ENCODE measurements around the gene PTDSS2.

Gene PTDSS2

GRCh38 chr11:471468-472145, 21.5 kb downstream of the PTDSS2 start:
- DNase-seq, result no peak

DNA sequence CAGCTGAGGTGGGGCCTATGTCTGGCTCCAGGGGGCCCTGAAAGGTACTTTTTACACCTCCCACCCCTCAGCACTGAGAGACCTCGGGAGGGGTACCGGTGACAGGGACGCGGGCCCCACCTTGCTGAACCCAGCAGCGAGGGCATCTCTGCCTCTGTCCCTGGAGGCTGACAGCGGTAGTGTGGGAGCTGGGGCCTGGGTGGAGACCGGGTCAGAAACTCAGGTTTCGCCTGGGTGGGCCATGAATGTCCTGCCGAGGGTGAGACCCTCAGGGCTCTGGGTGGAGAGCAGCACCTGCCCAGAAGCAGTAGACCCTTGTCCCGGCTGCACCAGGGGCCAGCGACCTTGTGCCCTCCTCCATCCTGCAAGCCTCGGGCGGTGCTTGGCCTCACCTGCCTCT, 22.2 kb downstream of the PTDSS2 start:
- DNase-seq, result no peak

GRCh38 chr11:472816-473215, 22.7 kb downstream of the PTDSS2 start:
- no peak for DNase-seq

DNA sequence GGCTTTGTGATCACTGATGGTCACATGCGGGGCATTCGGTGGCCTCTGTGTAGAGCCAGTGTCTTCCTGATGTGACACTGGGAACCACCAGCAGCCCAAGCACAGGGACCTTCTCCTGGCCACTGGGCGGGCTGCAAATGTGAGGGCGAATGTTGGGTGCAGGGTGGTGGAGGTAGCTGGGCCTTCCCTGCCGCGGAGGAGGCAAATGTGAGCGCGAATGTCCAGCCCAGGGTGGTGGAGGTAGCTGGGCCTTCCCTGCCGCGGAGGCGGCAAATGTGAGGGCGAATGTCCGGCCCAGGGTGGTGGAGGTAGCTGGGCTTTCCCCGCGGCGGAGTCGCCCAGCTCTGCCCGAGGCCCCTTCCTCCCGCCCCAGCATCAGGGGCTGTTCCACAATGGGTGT, 23.3 kb downstream of the PTDSS2 start:
- DNase-seq, result no peak

GRCh38 chr11:473962-474785, 24.1 kb downstream of the PTDSS2 start:
- no peak for DNase-seq

GRCh38 chr11:474914-475506, 24.9 kb downstream of the PTDSS2 start:
- no peak for DNase-seq

GRCh38 chr11:475941-476340, 25.9 kb downstream of the PTDSS2 start:
- no peak for DNase-seq

DNA sequence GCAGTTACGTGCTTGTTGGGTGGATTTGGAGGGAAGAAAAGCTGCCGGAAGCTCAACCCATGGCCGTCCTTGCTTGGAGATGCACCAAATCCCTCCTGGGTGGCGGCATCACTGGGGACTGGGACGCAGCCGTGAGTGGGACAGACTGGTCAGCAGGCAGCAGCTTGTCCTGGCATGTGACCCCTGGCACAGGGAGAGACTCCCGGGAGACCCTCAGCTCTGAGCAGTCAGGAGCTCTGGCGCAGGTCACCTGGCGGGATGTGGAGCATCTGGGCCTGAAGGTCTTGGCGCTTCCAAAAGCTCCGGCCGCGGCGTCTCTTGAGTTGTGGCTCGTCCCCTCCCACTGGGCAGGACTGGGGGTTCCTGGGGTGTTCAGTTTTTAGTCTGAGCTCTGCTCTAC, 26.3 kb downstream of the PTDSS2 start:
- no peak for DNase-seq

GRCh38 chr11:477052-477715, 27.1 kb downstream of the PTDSS2 start:
- no peak for DNase-seq

GRCh38 chr11:479311-479710, 29.2 kb downstream of the PTDSS2 start:
- DNase-seq, result no peak

- DNase-seq, result no peak
Observed at GRCh38 chr11:484616-485015, 34.5 kb downstream of the PTDSS2 start.

DNA sequence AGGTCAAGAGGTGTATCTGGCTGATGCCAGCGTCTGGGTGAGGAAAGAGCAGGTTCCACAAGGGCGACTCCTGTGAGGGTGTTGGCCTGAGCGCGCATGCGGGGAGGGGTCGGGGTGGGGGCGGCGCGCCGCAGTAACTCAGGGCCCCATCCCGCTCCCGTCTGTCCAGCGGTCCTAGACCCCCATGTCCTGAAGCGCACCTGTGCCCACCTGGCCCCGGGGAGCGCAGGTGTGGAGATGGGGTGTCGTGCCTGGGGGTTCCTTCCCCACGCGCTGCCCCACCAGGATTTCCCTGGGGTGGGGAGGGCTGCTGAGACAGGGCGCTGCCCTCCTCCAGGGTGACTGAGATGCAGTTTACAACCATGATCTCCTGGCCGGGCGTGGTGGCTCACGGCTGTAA, 36.1 kb downstream of the PTDSS2 start:
- DNase-seq, result no peak

DNA sequence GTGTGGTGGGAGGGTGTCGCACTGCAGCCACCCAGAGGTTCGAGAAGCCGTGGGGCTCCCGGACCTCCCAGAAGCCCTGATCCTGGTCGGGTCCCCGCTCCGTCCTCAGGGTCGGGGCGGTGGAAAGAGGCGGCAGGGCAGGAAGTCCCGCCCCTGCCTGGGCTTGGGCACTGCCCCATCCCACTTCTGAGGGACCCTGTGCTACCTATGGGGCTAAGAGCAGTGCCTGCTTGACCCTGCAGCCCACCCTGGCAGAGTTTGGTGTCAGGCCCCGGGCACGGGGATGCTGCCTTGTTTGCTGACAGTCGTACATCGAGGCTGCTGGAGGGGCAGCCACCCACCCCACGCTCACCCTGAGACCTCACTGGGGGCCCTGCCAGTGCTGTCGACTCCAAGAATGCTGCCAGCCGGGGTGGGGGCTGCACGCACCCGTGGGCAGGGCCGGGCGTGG, 37.5 kb downstream of the PTDSS2 start:
- no peak for DNase-seq

GRCh38 chr11:488062-488461, 38.0 kb downstream of the PTDSS2 start:
- no peak for DNase-seq

DNA sequence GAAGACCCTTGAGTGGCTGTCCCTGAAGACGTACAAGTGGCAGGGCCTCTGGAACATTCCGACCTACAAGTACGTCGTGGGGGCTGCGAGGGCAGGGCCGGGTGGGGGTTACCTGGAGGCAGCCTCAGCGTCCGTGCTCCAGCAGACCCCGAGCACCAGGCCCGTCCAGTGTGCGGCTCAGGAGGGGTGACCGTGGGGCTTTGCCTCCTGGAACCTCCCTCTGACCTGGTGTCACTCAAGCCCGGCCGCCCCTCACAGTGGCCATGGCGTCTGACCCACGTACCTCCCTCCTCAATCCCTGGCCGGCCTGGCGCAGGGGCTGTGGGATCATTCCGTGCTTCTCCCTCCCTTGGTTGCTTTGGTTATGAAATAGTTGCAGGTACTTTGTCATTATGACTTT, 38.5 kb downstream of the PTDSS2 start:
- DNase-seq, result no peak

DNA sequence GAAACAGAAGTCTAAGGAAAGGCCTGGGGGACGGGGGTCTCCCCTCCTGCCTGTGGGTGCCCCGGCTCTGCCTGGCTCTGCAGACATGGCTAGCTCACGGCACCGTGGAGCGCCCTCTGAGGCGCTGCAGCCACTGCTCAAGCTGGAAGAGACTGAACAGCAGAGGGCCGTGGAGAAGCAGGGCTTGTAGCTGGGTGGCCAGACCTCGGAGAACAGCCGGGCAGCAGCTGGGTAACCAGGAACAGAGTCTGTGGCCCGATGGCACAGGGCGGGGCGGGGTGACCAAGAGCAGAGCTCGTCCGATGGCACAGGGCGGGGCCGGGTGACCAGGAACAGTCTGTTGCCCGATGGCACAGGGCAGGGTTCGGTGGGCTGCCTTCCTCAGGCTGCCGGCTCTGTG, 38.9 kb downstream of the PTDSS2 start:
- no peak for DNase-seq

DNA sequence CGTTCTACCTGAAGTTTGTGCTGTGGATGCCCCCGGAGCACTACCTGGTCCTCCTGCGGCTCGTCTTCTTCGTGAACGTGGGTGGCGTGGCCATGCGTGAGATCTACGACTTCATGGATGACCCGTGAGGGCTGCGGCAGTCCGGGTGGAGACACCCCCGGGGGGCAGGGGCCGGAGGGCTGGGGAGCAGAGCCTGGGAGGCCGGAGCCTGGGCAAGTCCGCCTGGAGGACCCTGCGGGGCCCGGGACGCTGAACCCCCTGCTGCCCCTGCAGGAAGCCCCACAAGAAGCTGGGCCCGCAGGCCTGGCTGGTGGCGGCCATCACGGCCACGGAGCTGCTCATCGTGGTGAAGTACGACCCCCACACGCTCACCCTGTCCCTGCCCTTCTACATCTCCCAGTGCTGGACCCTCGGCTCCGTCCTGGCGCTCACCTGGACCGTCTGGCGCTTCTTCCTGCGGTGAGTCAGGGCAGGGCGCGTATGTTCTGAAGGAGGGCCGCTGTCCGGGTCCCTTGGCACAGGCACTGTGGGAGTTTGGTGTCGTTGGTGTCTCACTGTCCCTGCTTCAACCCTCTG, 39.6 kb downstream of the PTDSS2 start:
- DNase-seq, result no peak

DNA sequence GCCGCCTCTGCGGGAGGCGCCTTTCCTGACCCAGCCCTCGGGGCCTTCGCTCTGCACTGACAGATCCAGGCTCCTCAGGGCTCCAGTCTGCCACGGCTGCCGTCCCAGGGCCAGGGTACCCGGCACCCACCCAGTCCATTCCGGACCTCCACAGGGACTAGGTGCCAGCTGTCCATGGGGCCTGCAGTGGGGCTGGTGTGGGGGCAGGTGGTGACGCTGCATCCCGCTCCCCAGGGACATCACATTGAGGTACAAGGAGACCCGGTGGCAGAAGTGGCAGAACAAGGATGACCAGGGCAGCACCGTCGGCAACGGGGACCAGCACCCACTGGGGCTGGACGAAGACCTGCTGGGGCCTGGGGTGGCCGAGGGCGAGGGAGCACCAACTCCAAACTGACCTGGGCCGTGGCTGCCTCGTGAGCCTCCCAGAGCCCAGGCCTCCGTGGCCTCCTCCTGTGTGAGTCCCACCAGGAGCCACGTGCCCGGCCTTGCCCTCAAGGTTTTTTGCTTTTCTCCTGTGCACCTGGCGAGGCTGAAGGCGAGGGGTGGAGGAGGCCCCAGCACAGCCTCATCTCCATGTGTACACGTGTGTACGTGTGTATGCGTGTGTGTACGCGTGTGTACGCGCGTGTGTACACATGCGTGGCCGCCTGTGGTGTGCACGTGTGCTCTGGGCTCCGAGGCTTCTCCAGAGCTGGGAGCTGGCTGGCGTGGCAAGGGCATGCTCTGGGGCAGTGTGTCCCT, 40.3 kb downstream of the PTDSS2 start:
- no peak for DNase-seq

GRCh38 chr11:490930-491260, 40.8 kb downstream of the PTDSS2 start:
- no peak for DNase-seq

DNA sequence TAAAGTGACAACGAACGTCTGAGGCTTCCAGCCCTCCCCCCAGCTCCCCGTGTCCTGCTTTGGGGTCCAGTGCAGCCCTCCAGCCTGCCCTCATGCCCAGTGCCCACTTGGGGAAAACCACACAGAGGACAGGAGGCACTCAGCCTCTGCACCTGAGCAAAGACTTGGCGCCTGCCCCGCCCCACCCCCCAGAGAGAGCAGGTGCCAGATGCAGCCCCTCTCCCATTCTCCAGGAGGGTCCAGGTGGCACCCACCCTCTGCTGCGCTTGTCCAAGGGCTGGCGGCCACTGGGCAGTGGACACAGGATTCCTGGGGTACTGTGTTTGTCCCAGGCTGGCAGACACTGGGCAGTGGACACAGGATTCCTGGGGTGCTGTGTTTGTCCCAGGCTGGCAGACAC, 41.3 kb downstream of the PTDSS2 start:
- DNase-seq, result no peak

- DNase-seq, result no peak
Observed at GRCh38 chr11:492427-493226, 42.5 kb downstream of the PTDSS2 start.
